ENCODE results near the gene TARS3.
A peak's percentile ranks its signal among the peaks of the same experiment; 100 is the strongest.
"Not testable (repeated sequence)": the region's sequence is repeated elsewhere in the genome, so short reads cannot be mapped to it uniquely, and the experiment has no call there.

The TARS3 gene

DNA sequence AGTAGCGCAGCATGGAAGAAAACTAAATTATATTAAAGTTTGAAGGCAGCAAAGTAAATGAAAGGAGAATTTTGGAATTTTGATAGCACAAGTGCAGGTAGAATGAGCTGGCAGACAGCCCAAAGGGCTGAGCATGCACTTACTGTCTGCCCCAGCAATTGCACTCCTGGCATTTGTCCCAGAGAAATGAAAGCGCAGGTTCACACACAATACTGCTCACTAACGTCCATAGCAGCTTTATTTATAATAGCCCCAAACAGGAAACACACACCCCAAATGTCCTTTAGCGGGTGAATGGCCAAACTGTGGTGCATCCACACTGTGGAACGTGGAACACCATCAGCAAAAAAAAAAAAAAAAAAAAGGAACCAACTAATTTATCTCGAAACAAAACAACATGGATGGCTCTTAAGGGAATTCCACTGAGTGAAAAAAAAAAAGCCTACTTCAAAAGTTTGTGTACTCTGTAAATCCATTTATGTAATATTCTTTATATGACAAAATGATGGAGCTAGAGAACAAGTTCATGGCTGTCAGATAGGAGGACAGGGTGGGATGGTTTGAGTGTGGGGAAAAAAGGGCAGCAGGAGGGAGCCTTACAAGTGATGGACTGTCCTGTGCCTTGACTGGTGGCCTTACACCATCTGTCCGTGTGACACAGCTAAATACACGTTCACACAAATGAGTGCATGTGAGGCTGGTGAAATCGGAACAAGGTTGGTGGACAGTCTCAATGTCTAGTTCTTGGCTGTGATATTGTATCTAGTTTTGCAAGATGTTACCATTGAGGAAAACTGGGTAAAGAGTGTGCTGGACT, 66.1 kb downstream of the TARS3 start:
- no peak for DNase-seq (ENCODE audit: extremely low read depth, insufficient read length)
- TF ChIP-seq, protein P1, sequence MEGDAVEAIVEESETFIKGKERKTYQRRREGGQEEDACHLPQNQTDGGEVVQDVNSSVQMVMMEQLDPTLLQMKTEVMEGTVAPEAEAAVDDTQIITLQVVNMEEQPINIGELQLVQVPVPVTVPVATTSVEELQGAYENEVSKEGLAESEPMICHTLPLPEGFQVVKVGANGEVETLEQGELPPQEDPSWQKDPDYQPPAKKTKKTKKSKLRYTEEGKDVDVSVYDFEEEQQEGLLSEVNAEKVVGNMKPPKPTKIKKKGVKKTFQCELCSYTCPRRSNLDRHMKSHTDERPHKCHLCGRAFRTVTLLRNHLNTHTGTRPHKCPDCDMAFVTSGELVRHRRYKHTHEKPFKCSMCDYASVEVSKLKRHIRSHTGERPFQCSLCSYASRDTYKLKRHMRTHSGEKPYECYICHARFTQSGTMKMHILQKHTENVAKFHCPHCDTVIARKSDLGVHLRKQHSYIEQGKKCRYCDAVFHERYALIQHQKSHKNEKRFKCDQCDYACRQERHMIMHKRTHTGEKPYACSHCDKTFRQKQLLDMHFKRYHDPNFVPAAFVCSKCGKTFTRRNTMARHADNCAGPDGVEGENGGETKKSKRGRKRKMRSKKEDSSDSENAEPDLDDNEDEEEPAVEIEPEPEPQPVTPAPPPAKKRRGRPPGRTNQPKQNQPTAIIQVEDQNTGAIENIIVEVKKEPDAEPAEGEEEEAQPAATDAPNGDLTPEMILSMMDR (IDR thresholded peaks at IDR 0.05; ENCODE audit: insufficient read depth, low read length, poor library complexity, severe bottlenecking) = no peak
- H3K27me3 ChIP-seq (replicated peaks; ENCODE audit: control insufficient read depth, insufficient read depth, low read length) = no peaks in the 10 kb centered on the region
- no peak overlapping the region for H3K4me3 ChIP-seq (replicated peaks; ENCODE audit: low read depth, low read length)
- no peaks in the 10 kb centered on the region for H3K36me3 ChIP-seq (ENCODE audit: control insufficient read depth, insufficient read depth, low read length)

GRCh38 chr15:101657171-101657570, 67.1 kb downstream of the TARS3 start:
- TF ChIP-seq, protein P1 (IDR thresholded peaks at IDR 0.05; ENCODE audit: insufficient read depth, low read length, poor library complexity, severe bottlenecking) = no peak
- no peaks in the 10 kb centered on the region for H3K27me3 ChIP-seq (replicated peaks; ENCODE audit: control insufficient read depth, insufficient read depth, low read length)
- H3K4me3 ChIP-seq (replicated peaks; ENCODE audit: low read depth, low read length) = no peak overlapping the region
- no peaks in the 10 kb centered on the region for H3K36me3 ChIP-seq (ENCODE audit: control insufficient read depth, insufficient read depth, low read length)
- DNase-seq (ENCODE audit: extremely low read depth, insufficient read length) = no peak

- TF ChIP-seq, protein P1 (IDR thresholded peaks at IDR 0.05; ENCODE audit: insufficient read depth, low read length, poor library complexity, severe bottlenecking) = peak; percentile 59
- not testable (repeated sequence) for H3K36me3 ChIP-seq (ENCODE audit: control insufficient read depth, insufficient read depth, low read length); H3K4me3 ChIP-seq (replicated peaks; ENCODE audit: low read depth, low read length); H3K27me3 ChIP-seq (replicated peaks; ENCODE audit: control insufficient read depth, insufficient read depth, low read length)
- DNase-seq (ENCODE audit: extremely low read depth, insufficient read length) = peak; percentile 19
These were observed 69.5 kb downstream of the TARS3 start for GRCh38 chr15:101654624-101655337.

DNA sequence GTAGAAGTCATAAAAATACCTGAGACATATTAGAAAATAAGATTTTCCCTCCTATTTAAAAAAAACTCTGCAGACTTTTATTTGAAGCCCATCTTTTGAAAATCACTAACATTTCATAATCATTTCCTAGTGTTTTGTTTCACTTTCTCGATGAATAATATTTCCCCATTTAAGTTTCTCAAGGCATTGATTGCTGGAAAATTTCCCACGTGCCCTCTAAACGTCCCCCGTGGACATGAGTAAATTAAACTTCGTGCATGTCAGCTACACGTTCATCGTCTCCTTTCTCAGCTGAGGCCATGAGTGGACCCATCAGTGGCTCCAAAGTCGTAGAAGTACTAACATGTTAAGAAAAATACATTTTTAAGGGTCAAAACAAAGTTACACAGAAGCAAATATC, 70.1 kb downstream of the TARS3 start:
- Histone ChIP-seq H3K4me3 (replicated peaks; ENCODE audit: low read depth, low read length) (no peak overlapping the region), H3K36me3 (ENCODE audit: control insufficient read depth, insufficient read depth, low read length) (no peaks in the 10 kb centered on the region), H3K27me3 (replicated peaks; ENCODE audit: control insufficient read depth, insufficient read depth, low read length) (no peaks in the 10 kb centered on the region)
- TF ChIP-seq, protein P1 (IDR thresholded peaks at IDR 0.05; ENCODE audit: insufficient read depth, low read length, poor library complexity, severe bottlenecking) = no peak
- no peak for DNase-seq (ENCODE audit: extremely low read depth, insufficient read length)

DNA sequence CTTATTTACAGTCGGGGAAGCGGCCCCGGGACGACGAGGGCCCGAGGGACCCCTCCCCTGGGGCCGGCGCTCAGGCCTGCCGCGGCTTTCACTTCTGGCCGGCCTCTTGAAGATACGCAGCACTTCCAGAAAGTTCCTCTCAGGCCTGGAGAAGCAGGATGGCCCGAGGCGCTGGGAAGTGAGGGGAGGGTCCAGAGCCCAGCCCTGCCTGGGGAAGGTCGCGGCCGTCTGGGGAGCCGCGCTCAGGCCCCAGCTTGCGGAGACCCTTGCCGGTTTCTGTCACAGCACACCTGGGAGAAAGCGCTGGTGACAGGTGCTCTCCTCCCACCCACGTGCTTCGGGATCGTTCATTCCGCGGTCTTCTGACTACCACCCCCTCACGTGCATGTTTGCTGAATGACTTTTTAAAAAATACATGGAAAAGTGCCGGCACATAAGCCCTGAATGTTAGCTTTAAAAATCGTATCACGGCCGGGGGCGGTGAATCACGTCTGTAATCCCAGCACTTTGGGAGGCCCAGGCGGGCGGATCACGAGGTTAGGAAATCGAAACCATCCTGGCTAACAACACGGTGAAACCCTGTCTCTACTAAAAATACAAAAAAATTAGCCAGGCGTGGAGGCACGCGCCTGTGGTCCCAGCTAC, 71.4 kb downstream of the TARS3 start:
- Histone ChIP-seq H3K36me3 (ENCODE audit: control insufficient read depth, insufficient read depth, low read length) (no peaks in the 10 kb centered on the region), H3K27me3 (replicated peaks; ENCODE audit: control insufficient read depth, insufficient read depth, low read length) (no peaks in the 10 kb centered on the region), H3K4me3 (replicated peaks; ENCODE audit: low read depth, low read length) (peak overlapping the region; percentile 79)
- TF ChIP-seq, protein P1 (IDR thresholded peaks at IDR 0.05; ENCODE audit: insufficient read depth, low read length, poor library complexity, severe bottlenecking) = no peak
- no peak for DNase-seq (ENCODE audit: extremely low read depth, insufficient read length)
